Neutrophil (primary cell): ENCODE measurements around the gene TEX14.

ENCODE experiments used
- H3K27ac ChIP-seq: fragments of 200-600 bp; sonication (generic); 2 replicates; pipeline ENCODE4 v1.5.1; 2016; ENCODE audit warnings: mild to moderate bottlenecking, moderate library complexity
- H3K27me3 ChIP-seq: fragments of 200-600 bp; sonication (generic); 2 replicates; pipeline ENCODE4 v1.6.0; 2016; ENCODE audit warnings: mild to moderate bottlenecking
- H3K36me3 ChIP-seq: fragments of 200-600 bp; sonication (generic); 2 replicates; pipeline ENCODE4 v1.5.1; 2017
- H3K4me1 ChIP-seq, 2 experiments: fragments of 200-600 bp in 1 of 2; sonication (generic) in 1 of 2; 1 replicate in 1 of 2; 2 replicates in 1 of 2; pipeline versions ENCODE4 v1.5.1 to v1.6.1; 2013 to 2016; ENCODE audit warnings: low read depth in 1 of 2, low read length in 1 of 2, mild to moderate bottlenecking in 1 of 2, moderate library complexity in 1 of 2; ENCODE audit not compliant: control insufficient read depth in 1 of 2, insufficient read depth in 1 of 2
- H3K4me3 ChIP-seq, 2 experiments: fragments of 200-600 bp in 1 of 2; sonication (generic) in 1 of 2; 1 replicate in 1 of 2; 2 replicates in 1 of 2; pipeline ENCODE4 v1.5.1; 2013 to 2016; ENCODE audit warnings: low read depth in 1 of 2, low read length in 1 of 2, mild to moderate bottlenecking in 1 of 2, moderate library complexity in 1 of 2
- H3K9me3 ChIP-seq: fragments of 200-600 bp; sonication (generic); 2 replicates; pipeline ENCODE4 v1.5.1; 2016
- CTCF ChIP-seq: fragments of 200-600 bp; sonication (generic); IDR thresholded peaks from 2 replicates; pipeline ENCODE4 v1.5.1; 2016; ENCODE audit warnings: antibody characterized with exemption

Gene TEX14

GRCh38 chr17:58536542-58536941 lies 155.3 kb downstream of the TEX14 start:
- H3K27ac ChIP-seq, result no peak overlapping the region
- no peak overlapping the region for H3K4me3 ChIP-seq
- TF ChIP-seq CTCF, result no peak
- H3K9me3 ChIP-seq, result no peaks in the 10 kb centered on the region
- H3K4me1 ChIP-seq, result peaks cover 6 to 14% of the 10 kb centered on the region in 2 experiments
- no peaks in the 10 kb centered on the region for H3K36me3 ChIP-seq
- peaks cover 50% of the 10 kb centered on the region for H3K27me3 ChIP-seq

- Histone ChIP-seq H3K4me1 (peaks cover 10 to 18% of the 10 kb centered on the region in 2 experiments), H3K4me3 (no peak overlapping the region), H3K27ac (no peak overlapping the region), H3K27me3 (peaks cover 61% of the 10 kb centered on the region), H3K36me3 (no peaks in the 10 kb centered on the region), H3K9me3 (no peaks in the 10 kb centered on the region)
- TF ChIP-seq CTCF, result no peak
Observed at GRCh38 chr17:58535431-58535830, 156.4 kb downstream of the TEX14 start.

GRCh38 chr17:58534901-58535421 lies 156.9 kb downstream of the TEX14 start:
- TF ChIP-seq CTCF, result no peak
- Histone ChIP-seq H3K27me3 (peaks cover 65% of the 10 kb centered on the region), H3K4me3 (no peak overlapping the region), H3K27ac (no peak overlapping the region), H3K4me1 (peaks cover 10 to 18% of the 10 kb centered on the region in 2 experiments), H3K36me3 (no peaks in the 10 kb centered on the region), H3K9me3 (no peaks in the 10 kb centered on the region)

GRCh38 chr17:58534331-58534730 lies 157.5 kb downstream of the TEX14 start:
- Histone ChIP-seq H3K4me1 (peaks cover 10 to 18% of the 10 kb centered on the region in 2 experiments), H3K36me3 (no peaks in the 10 kb centered on the region), H3K9me3 (no peaks in the 10 kb centered on the region), H3K27me3 (peaks cover 72% of the 10 kb centered on the region), H3K4me3 (no peak overlapping the region), H3K27ac (no peak overlapping the region)
- no peak for TF ChIP-seq CTCF

- H3K27me3 ChIP-seq, result peaks cover 78% of the 10 kb centered on the region
- no peak for TF ChIP-seq CTCF
- H3K9me3 ChIP-seq, result no peaks in the 10 kb centered on the region
- H3K4me3 ChIP-seq, result no peak overlapping the region
- peaks cover 10 to 18% of the 10 kb centered on the region in 2 experiments for H3K4me1 ChIP-seq
- no peak overlapping the region for H3K27ac ChIP-seq
- H3K36me3 ChIP-seq, result no peaks in the 10 kb centered on the region
Observed at GRCh38 chr17:58533616-58534188, 158.1 kb downstream of the TEX14 start.
